ENCODE measurements around the gene EFNA5. TPM values are rescaled to one million over a fixed set of nuclear protein-coding genes. Genes with fewer than 3 reads are reported as not detected.
A peak's percentile ranks its signal among the peaks of the same experiment; 100 is the strongest.

Gene EFNA5
- total and polyA plus RNA-seq, 2 of the 13 experiments (the other 11 are each of a cell fraction or from before 2014, with no cell fraction given): not detected

DNA sequence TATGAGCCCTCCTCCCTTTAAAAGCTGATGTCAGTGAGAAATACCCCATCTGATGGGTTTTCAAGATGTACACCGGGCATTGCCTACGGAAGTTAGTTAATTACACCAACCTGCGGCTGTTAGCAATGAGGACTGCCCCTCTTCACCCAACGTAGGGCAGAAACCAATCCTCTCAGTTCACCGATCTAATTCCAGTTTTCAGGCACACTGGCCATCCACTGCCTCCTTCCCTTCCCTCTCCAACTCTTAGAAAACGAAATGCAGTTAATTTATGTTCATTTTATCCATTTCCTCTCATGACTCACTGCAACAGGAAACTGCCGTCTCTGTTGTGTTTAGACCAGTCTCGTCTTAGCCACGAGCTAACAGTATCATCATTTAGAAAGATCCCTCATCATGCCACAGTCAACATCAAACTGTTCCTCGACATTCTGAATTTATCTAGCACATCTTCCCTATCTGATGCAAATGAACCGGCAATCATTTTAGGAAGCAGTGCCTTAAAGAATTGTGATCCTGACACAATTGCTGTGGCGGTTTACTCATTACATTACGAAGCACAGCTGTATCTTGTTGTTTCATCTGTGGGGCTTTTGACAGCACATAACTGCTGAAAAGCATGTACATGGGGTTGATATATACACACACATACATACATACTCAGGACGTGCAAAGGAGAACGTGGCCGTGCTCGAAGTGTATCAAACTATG is 168.6 kb downstream of the EFNA5 start:
- no peaks in the 10 kb centered on the region for H3K4me1 ChIP-seq (ENCODE audit: insufficient read depth, low read length)
- no peak overlapping the region for H2AFZ ChIP-seq (ENCODE audit: low read length)
- no peaks in the 10 kb centered on the region for H3K79me2 ChIP-seq (ENCODE audit: insufficient read depth, low read length)
- no peaks in the 10 kb centered on the region for H3K9me3 ChIP-seq (ENCODE audit: low read length)
- TF ChIP-seq SMAD9 (CRISPR knock-in tag; IDR thresholded peaks at IDR 0.05): no peak
- 0 out of 2 replicates have a peak, but pooled peaks have one; percentile 29 for TF ChIP-seq RNF2 (conservative IDR thresholded peaks at IDR 0.05; ENCODE audit: low read depth)
- FAIRE-seq (no peak), DNase-seq (ENCODE audit: low spot score) (no peak), ATAC-seq (no peak)
- no peaks in the 10 kb centered on the region for H3K36me3 ChIP-seq (replicated peaks in 1 of 2; ENCODE audit: control insufficient read depth in 1 of 2, insufficient read depth in 2 of 2, low read length in 2 of 2)
- in situ Hi-C loops (cut with HindIII; ENCODE audit: extremely low pct_ligation_motif_present, low pct_unique_long_range_greater_than_20kb): no loop called here
- CTCF ChIA-PET (ENCODE audit: low intra/inter-chr PET ratio, low total read pairs): no interaction called here
- intact Hi-C loops (cut with micrococcal nuclease; ENCODE audit: unreplicated experiment): no loop called here
- no peak overlapping the region for H3K4me2 ChIP-seq (ENCODE audit: low read depth, low read length)
- POLR2A ChIA-PET: no interaction called here
- 0 out of 5 replicates have a peak, but pooled peaks cover 0 to 2% of the 10 kb centered on the region in 2 experiments for H3K27me3 ChIP-seq (ENCODE audit: control insufficient read depth in 1 of 2, insufficient read depth in 2 of 2, low read length in 2 of 2)
- no peak overlapping the region for H3K4me3 ChIP-seq (replicated peaks in 1 of 3; ENCODE audit: insufficient read depth in 1 of 3, low read depth in 2 of 3, low read length in 3 of 3)
- no peaks in the 10 kb centered on the region for H4K20me1 ChIP-seq (ENCODE audit: insufficient read depth, low read length)
- no TSS peak for BruUV-seq (replicated peaks)
- H3K27ac ChIP-seq (ENCODE audit: extremely low read length, insufficient read depth, low read length): no peak overlapping the region
- no peak overlapping the region for H3K9ac ChIP-seq (ENCODE audit: insufficient read depth, low read depth, low read length)
- WGBS (ENCODE audit: low lambda C conversion rate): 23% methylated on average over 17 of the region's 17 CpGs

DNA sequence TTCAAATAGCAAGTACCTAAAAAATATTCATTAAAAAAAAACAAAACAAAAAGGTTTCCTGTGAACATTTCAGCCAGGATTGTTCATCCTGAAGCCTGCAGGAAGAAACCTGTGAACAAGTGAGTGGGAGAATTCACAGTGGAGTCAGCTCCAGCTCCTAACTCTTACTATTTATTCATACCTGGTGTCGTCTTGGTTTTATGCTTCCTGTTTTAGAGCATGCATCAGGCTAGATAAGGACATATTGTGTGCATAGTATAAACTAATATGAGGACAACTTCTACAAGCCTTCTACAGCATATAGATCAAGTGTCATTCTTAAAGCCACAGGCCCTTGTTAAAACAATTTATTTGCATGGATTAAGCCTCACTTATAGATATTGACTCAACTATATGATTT is 169.9 kb downstream of the EFNA5 start:
- BruUV-seq (replicated peaks): no TSS peak
- TF ChIP-seq CREBL2 (CRISPR knock-in tag; IDR thresholded peaks at IDR 0.05; ENCODE audit: borderline replicate concordance) (no peak), ZNF598 (CRISPR knock-in tag; IDR thresholded peaks at IDR 0.05; ENCODE audit: borderline replicate concordance) (no peak), KDM3A (CRISPR knock-in tag; IDR thresholded peaks at IDR 0.05; ENCODE audit: low read depth) (no peak), SUZ12 (IDR thresholded peaks at IDR 0.05; ENCODE audit: low read depth, low read length) (no peak), ZFP91 (CRISPR knock-in tag; IDR thresholded peaks at IDR 0.05; ENCODE audit: borderline replicate concordance) (no peak), TCF7 (IDR thresholded peaks at IDR 0.05; ENCODE audit: low read depth) (no peak), ZNF446 (CRISPR knock-in tag; IDR thresholded peaks at IDR 0.05) (no peak), RELA (CRISPR knock-in tag; IDR thresholded peaks at IDR 0.05) (no peak), ZNF12 (CRISPR knock-in tag; IDR thresholded peaks at IDR 0.05) (no peak), LBX2 (CRISPR knock-in tag; IDR thresholded peaks at IDR 0.05; ENCODE audit: borderline replicate concordance) (no peak)
- FAIRE-seq (no peak), DNase-seq (ENCODE audit: low spot score) (no peak), ATAC-seq (no peak)
- Histone ChIP-seq H3K36me3 (replicated peaks in 1 of 2; ENCODE audit: control insufficient read depth in 1 of 2, insufficient read depth in 2 of 2, low read length in 2 of 2) (no peaks in the 10 kb centered on the region), H3K9ac (ENCODE audit: insufficient read depth, low read depth, low read length) (no peak overlapping the region), H3K4me3 (replicated peaks in 1 of 3; ENCODE audit: insufficient read depth in 1 of 3, low read depth in 2 of 3, low read length in 3 of 3) (no peak overlapping the region), H3K4me1 (ENCODE audit: insufficient read depth, low read length) (no peaks in the 10 kb centered on the region), H3K4me2 (ENCODE audit: low read depth, low read length) (no peak overlapping the region), H3K9me3 (ENCODE audit: low read length) (no peaks in the 10 kb centered on the region), H3K79me2 (ENCODE audit: insufficient read depth, low read length) (no peaks in the 10 kb centered on the region), H4K20me1 (ENCODE audit: insufficient read depth, low read length) (no peaks in the 10 kb centered on the region), H3K27ac (ENCODE audit: extremely low read length, insufficient read depth, low read length) (no peak overlapping the region), H3K27me3 (ENCODE audit: control insufficient read depth in 1 of 2, insufficient read depth in 2 of 2, low read length in 2 of 2) (0 out of 5 replicates have a peak, but pooled peaks cover 0 to 2% of the 10 kb centered on the region in 2 experiments), H2AFZ (ENCODE audit: low read length) (no peak overlapping the region)
- ChIA-PET POLR2A (no interaction called here), CTCF (ENCODE audit: low intra/inter-chr PET ratio, low total read pairs) (no interaction called here)
- in situ Hi-C loops (cut with HindIII; ENCODE audit: extremely low pct_ligation_motif_present, low pct_unique_long_range_greater_than_20kb): no loop called here
- intact Hi-C loops (cut with micrococcal nuclease; ENCODE audit: unreplicated experiment): no loop called here
- WGBS (ENCODE audit: low lambda C conversion rate): 0% methylated on average over 1 of the region's 1 CpG

Data from HepG2 (cell line).